ENCODE measurements around the gene CKLF. TPM values are rescaled to one million over a fixed set of nuclear protein-coding genes. Genes with fewer than 3 reads are reported as not detected.

The CKLF gene, protein sequence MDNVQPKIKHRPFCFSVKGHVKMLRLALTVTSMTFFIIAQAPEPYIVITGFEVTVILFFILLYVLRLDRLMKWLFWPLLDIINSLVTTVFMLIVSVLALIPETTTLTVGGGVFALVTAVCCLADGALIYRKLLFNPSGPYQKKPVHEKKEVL
- 10 to 100 TPM; 26.9 to 42.0 (median 29.1) TPM for total RNA-seq
- long read RNA-seq, donor 1, partial matches to known transcripts = 0 of 10 reads
- long read RNA-seq, donor 1, other reads (novel, unspliced or antisense) = 4 of 10 reads
- long read RNA-seq, donor 2, transcript CKLF-201 (4 exons, 669 nt) = minor isoform, 7 of 33 reads
- long read RNA-seq, donor 2, transcript CKLF-203 (3 exons, 508 nt) = major isoform, 15 of 33 reads
- long read RNA-seq, donor 2, partial matches to known transcripts = 0 of 33 reads
- long read RNA-seq, donor 2, other reads (novel, unspliced or antisense) = 6 of 33 reads

DNA sequence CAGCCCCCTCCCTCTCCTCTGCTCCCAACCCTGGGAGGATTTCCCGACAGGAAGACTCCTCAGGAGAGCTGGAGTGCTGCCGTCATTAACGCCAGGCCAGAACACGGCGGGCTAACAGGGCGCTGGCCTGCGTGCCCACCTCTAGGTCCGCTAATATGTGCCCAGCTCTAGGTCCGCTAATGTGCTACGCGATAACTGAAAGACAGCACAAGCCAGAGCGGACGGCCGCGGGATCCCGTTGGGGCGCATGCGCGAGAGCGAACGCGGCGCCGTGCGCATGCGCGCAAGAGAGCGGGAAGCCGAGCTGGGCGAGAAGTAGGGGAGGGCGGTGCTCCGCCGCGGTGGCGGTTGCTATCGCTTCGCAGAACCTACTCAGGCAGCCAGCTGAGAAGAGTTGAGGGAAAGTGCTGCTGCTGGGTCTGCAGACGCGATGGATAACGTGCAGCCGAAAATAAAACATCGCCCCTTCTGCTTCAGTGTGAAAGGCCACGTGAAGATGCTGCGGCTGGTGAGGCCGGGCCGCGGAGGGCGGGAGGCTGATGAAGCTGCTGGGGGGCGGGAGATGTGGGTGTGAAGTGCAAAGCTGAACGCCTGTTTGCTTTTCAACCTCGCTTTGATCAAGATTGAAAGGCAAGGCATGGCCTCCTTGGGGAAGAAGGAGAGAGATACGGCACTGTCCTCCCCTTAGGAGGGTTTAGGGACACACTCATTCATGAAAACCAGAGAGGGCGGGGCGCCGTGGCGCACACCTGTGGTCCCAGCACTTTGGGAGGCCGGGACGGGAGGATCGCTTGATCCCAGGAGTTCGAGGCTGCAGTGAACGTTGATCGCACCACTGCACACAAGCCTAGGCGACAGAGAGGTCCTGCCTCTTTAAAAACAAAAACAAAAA, at the start of gene CKLF:
CKLF (plus strand) TSS at position 291 of the 892 bp plus-strand sequence; CDS start at position 431, 140 bp downstream.
- Histone ChIP-seq H3K4me3 (peak within 1 kb of the TSS; percentile 35), H3K36me3 (ENCODE audit: low read depth) (no peaks in the 10 kb centered on the region), H3K4me1 (ENCODE audit: low read depth) (peaks cover 37% of the 10 kb centered on the region), H3K9me3 (no peaks in the 10 kb centered on the region)
- intact Hi-C loops (cut with DNase I, micrococcal nuclease) = no loop called here
- TF ChIP-seq, protein P1, sequence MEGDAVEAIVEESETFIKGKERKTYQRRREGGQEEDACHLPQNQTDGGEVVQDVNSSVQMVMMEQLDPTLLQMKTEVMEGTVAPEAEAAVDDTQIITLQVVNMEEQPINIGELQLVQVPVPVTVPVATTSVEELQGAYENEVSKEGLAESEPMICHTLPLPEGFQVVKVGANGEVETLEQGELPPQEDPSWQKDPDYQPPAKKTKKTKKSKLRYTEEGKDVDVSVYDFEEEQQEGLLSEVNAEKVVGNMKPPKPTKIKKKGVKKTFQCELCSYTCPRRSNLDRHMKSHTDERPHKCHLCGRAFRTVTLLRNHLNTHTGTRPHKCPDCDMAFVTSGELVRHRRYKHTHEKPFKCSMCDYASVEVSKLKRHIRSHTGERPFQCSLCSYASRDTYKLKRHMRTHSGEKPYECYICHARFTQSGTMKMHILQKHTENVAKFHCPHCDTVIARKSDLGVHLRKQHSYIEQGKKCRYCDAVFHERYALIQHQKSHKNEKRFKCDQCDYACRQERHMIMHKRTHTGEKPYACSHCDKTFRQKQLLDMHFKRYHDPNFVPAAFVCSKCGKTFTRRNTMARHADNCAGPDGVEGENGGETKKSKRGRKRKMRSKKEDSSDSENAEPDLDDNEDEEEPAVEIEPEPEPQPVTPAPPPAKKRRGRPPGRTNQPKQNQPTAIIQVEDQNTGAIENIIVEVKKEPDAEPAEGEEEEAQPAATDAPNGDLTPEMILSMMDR (IDR thresholded peaks at IDR 0.05) = no peak
- peak; percentile 85 for ATAC-seq
- DNase-seq = peak; percentile 91 to 95 (median 93)

DNA sequence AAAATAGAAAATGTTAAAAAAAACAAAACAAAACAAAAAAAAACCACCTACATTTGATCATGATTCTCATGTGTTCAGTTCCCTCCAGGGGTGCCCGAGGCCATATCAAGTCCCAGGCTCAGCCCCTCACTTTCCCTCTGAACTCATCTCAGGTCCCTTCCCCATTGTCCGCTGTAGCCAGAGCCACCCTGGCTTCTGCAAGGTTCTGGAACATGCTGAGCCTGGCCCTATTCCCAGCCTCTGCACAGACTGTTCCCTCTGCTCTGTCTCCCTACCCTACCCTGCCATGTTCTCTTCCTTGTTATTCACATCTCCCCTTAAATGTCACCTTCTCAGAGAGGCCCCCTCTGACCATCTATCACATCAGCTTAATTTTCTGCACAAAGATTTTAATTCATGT, 49.3 kb upstream of the CKLF start:
- TF ChIP-seq, protein P1 (IDR thresholded peaks at IDR 0.05) = no peak
- Histone ChIP-seq H3K9me3 (no peaks in the 10 kb centered on the region), H3K4me3 (no peak overlapping the region), H3K4me1 (ENCODE audit: low read depth) (peaks cover 2% of the 10 kb centered on the region), H3K36me3 (ENCODE audit: low read depth) (no peaks in the 10 kb centered on the region)
- no peak for ATAC-seq
- intact Hi-C loops (cut with DNase I, micrococcal nuclease) = no loop called here
- DNase-seq = peak in 1 of 3 donors; percentile 19

DNA sequence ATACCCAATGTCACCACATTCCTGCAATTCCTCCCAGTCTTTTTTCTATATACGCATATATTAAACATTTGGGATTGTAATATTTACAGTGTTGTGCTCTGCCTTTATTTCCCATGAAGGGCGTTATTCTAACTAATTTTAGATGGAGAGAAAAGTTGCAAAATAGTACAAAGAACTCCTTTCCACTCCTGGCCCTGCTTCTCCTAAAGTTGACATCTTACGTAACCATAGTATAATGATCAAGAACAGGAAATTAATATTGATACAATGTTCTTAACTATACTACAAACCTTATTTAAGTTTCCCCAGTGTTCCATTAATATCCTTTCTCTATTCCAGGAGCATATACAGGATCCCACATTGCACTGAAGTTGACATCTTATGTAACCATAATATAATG, 48.8 kb upstream of the CKLF start:
- no peak for ATAC-seq
- Histone ChIP-seq H3K36me3 (ENCODE audit: low read depth) (no peaks in the 10 kb centered on the region), H3K9me3 (no peaks in the 10 kb centered on the region), H3K4me3 (no peak overlapping the region), H3K4me1 (ENCODE audit: low read depth) (peaks cover 8% of the 10 kb centered on the region)
- TF ChIP-seq, protein P1 (IDR thresholded peaks at IDR 0.05) = no peak
- intact Hi-C loops (cut with DNase I, micrococcal nuclease) = no loop called here
- no peak for DNase-seq

DNA sequence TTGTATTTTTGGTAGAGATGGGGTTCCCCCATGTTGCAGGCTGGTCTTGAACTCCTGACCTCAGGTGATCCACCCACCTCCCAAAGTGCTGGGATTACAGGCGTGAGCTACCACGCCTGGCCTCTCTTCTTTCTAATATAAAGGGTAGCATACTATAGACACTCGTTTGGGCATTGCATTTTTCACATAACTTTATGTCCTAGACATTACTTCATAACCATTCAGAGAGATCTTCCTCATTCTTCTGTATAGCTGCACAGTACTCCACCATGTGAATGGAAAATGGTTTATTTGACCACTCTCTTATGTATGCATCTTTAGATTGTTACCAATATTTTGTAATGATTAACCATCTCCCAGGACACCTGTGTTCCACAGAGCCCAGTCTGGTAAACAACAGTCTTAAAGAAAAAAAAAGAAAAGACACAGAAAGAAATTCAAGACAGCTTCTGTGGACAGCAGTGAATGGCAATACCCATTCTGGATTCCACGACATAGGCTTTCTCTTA, 44.6 kb upstream of the CKLF start:
- no peak for DNase-seq
- Histone ChIP-seq H3K4me1 (ENCODE audit: low read depth) (peaks cover 10% of the 10 kb centered on the region), H3K36me3 (ENCODE audit: low read depth) (no peaks in the 10 kb centered on the region)

More for the DNA sequence above, 44.6 kb upstream of the CKLF start:
- Histone ChIP-seq H3K9me3 (no peaks in the 10 kb centered on the region), H3K4me3 (no peak overlapping the region)
- peak; percentile 51 for ATAC-seq
- TF ChIP-seq, protein P1 (IDR thresholded peaks at IDR 0.05) = no peak
- intact Hi-C loops (cut with DNase I, micrococcal nuclease) = no loop called here

Measured in mucosa of descending colon (tissue), 3 donors.